Left cardiac atrium (tissue), 4 donors: ENCODE data around the gene TSSC4. TPM values are rescaled to one million over a fixed set of nuclear protein-coding genes. Genes with fewer than 3 reads are reported as not detected.

Experiments used
- ATAC-seq, 2 donors: fragments of 200-7000 bp; cut with Tn5 transposase; one replicate each; pipeline ENCODE4 v1.9.1; 2020; ENCODE audit warnings: mild to moderate bottlenecking in 2 of 2, moderate library complexity in 2 of 2
- DNase-seq: peaks from one replicate; pipeline ENCODE4 v3.0.0-alpha.2; 2020
- intact Hi-C, 2 donors: fragments of 100-400 bp; cut with DNase I; formaldehyde crosslinking; loops; one replicate each; pipeline versions ENCODE4 v1.14.1 to v1.15.1; 2022 to 2023
- total RNA-seq, 2 donors: library from RNA; stranded (reverse); fragmentation: NEBNext Ultra II Directional; extraction: Animal tissue kit (Norgen Biotek cat#: 25700); gene quantifications; one replicate each; pipeline ENCODE4 v1.2.1, GENCODE V29; 2021
- donor health status: DM: no; HTN: yes; CAD: no.
- donor health status: DM: no; HTN: yes; CAD: no; lungs with severe emphysema.
- donor health status: DM: yes; HTN: yes; CAD: no.
- donor health status: Dilated cardiomyopathy.

The TSSC4 gene
- total RNA-seq, 2 donors from 2014 or later, result 34.9 to 45.7 TPM

GRCh38 chr11:2421996-2422395 is 21.4 kb downstream of the TSSC4 start:
- intact Hi-C loops, result loop anchor here in 1 of 2 donors (2.0 kb wide), 1 partner anchor 223 kb away; no protein-coding TSS in a partner anchor
- no peak for ATAC-seq
- DNase-seq, result no peak

- ATAC-seq (no peak), DNase-seq (no peak)
- intact Hi-C loops, result no loop called here
Measured at GRCh38 chr11:2422461-2423156, 22.1 kb downstream of the TSSC4 start.

DNA sequence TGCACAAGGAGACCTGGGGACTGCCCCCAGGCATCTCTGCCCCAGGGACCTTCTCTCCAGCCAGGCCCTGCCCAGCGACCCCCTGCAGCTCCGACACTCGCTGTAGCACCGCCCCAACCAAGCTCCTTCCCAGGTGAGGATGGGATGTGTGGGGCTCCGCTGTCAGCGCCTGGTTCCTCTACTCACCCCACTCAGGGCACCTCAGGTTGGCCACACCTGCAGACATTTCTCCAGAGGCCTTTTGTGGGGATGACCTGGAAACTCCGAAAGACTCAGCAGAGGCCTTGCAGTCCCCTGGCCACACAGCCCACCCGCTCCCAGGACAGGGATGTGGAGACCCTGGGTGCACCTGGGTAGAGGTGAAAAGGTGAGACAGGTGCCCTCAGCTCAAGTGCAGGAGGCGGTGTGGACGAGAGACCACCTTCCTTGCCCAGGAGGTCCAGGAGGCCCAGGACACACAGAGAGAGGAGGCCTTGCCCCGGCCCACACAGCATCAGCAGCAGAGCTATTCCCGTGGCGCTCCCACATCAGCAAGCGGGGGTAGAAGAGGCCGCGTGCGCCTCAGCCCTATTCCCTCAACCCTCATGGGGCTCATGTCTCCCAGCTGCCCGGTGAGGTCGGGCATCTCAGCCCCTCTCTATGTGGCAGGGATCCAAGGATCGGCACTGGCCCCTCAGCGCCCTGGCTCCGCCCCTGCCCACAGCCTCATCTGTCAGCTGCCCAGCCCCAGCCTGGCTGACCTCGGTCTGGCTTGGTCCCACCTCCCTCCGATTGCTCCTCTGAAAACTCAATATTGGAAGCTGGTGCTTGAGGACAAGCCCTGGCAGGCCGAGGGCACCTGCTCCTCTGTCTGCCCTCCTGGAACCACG is 22.8 kb downstream of the TSSC4 start:
- no peak for DNase-seq
- no peak for ATAC-seq
- intact Hi-C loops, result no loop called here

- DNase-seq (no peak), ATAC-seq (no peak)
- intact Hi-C loops, result no loop called here
Measured at GRCh38 chr11:2424811-2425495, 24.4 kb downstream of the TSSC4 start.

DNA sequence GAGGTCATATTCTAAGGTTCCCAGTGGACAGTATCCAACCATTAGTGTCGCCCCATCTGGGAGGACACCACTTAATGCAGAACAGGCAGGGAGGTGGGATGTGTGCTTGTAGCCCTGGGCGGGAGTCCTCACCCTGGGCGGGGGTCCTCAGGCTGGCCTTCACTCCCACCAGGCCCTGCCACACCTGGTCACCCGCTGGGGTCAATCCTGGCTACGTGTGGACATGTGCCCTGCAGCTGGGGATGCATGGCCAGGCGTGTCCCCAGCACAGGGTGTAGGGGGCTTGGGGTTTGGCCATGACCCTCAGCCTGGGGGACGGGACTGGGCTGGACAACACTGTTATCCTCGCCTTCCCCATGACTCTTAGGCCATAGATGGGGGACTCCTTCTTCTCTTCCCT is 25.0 kb downstream of the TSSC4 start:
- DNase-seq (no peak), ATAC-seq (no peak)
- intact Hi-C loops, result no loop called here

GRCh38 chr11:2426221-2426620 is 25.7 kb downstream of the TSSC4 start:
- ATAC-seq (no peak), DNase-seq (no peak)
- intact Hi-C loops, result loop anchor here in 1 of 2 donors (2.0 kb wide), 1 partner anchor 463 kb away; no protein-coding TSS in a partner anchor

DNA sequence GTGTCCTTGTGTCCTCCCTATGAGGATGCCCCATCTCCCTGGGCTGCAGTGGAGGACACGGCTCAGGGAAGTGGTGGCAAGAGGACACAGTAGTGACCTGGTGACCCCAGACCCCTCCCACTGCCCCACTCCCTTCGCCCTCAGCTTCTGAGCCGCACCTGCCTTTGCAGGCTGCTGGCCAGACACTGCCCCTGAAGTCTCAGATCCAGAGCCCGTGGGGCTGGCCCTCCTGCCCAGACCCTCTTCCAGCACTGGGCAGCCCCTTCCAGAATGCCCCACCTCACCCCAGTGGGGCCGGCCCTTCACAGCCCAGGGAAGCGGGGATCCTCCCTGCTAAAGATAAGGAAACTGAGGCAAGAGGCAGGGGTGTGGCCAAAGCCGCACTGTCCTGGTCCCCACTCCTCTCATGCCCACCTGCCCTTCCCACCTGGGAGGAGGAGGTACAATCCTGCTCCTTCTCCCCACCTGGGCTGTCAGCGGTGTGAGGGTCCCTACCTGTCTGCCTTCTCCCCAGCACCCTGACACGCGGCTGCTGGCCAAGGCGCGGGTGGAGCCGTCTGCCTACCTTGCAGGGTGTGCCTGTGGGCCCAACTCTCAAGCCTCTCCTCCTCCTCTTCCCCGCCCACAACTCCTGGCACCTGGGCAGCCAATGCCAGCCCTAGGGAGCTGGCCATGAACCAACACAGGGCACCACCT is 26.4 kb downstream of the TSSC4 start:
- intact Hi-C loops, result loop anchor here in 1 of 2 donors (2.0 kb wide), 1 partner anchor 462 kb away; no protein-coding TSS in a partner anchor
- no peak for DNase-seq
- no peak for ATAC-seq

DNA sequence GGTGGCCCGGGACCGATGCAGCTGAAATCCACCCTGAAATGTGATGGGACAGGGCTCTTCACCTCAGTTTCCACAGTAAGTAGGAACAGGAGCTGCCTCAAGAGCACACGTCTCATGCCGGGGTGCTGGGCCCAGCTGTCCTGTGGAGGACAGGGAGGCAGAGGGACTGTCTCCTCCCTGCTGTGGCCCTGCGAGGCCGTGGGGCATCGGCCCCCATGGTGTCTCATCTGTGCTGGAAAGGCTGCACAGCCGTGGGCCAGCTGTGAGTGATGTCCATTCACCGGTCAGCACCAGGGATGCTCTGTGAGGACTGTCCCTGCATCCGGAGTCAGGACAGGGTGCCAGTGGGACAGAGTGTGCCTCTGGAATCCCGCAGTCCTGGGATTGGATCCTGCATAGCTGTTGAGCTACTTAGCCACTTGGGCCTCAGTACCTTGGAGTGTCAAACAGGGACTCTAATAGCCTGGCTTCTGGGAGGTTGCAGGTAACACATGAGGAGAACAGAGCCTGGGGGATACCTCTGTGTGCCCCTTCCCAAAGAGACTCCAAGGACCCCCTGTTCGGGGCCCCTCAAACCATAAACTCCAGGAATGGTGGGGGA is 27.3 kb downstream of the TSSC4 start:
- DNase-seq (no peak), ATAC-seq (peak in 1 of 2 donors; percentile 5)
- intact Hi-C loops, result loop anchor here (1.0 to 2.0 kb wide), 3 partner anchors 103 to 461 kb away; no protein-coding TSS in a partner anchor

DNA sequence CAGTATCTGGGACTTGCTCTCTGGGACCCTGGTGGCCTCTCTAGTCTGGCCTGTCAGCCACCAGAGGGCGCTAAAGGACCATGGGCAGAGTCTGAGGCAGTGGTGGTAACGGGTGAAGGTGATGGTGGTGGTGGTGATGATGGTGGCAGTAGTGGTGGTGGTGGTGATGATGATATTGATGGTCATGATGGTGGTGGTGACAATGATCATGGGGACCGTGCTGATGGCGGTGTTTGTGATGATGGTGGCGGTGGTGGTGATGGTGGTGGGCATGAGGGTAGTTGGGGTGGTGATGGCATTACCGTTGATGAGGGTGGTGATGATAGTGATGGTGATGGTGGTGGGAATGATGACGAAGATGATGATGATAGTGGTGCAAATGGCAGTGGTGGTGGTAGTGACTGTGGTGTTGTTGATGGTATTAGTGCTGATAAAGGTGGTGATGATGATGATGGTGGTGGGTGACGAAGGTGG is 27.8 kb downstream of the TSSC4 start:
- ATAC-seq (peak; percentile 77 to 90), DNase-seq (peak; percentile 76)
- intact Hi-C loops, result loop anchor here (1.0 to 2.0 kb wide), 2 partner anchors 103 to 458 kb away; no protein-coding TSS in a partner anchor

GRCh38 chr11:2431395-2431794 is 30.8 kb downstream of the TSSC4 start:
- intact Hi-C loops, result no loop called here
- no peak for DNase-seq
- ATAC-seq, result no peak

GRCh38 chr11:2432171-2432621 is 31.6 kb downstream of the TSSC4 start:
- ATAC-seq (no peak), DNase-seq (no peak)
- intact Hi-C loops, result no loop called here

DNA sequence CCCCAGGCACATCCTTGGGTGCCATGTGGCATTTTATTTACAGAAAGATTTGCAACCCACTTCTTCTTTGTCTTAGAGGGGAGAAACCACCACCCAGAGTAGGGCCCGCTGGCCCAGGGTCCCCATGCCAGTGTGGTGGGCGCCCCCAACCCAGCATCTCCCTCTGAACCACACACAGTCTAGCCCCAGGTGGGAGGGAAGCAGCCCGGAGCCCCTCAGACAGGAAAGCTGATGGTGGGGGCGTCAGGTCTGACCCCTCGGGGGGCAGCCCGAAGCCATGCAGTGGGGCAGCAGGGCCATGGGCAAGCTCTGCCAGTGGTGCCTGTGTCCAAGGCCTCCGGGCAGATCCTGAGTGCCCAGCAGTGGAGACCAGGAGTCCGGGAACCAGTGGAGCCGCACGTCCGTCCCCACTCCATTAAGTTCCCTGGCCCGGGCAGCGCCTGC is 32.1 kb downstream of the TSSC4 start:
- intact Hi-C loops, result no loop called here
- DNase-seq (no peak), ATAC-seq (no peak)

DNA sequence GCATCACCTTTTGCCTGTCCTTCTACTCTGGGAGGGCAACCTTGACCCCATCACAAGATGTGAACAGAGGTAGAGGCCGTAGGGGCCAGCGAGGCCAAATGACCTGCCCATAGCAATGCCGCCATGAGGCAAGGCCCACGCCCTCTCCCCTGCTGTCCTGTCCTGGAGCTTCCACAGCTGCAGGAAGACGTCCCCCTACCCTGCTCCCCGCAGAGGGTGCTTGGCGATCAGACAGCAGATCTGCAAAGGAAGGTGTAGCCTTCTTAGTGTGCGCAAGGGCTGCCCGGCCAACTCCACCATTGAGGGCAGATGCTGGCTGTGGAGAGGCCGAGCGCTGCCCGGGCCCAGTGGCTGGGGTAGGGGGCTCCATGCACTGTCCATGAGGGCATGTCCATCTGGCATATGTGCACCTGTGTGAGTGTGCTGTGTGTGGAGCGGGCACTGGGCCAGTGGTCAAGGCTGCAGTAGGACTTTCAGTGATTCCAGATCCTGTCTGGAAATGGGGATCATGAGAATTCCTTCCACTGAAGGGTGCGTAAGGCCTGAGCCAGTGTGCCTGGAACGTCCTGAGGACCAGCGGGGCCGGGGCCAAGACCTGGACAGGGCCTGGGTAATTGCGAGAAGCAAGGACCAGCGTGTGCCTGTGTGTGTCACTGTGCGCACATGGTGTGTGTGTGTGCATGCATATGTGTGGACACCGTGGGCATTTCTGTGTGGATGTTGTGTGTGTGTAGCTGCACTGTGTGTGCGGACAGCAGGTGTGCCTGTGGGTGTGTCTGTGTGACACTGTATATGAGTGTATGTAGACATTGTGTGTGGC is 32.8 kb downstream of the TSSC4 start:
- intact Hi-C loops, result no loop called here
- DNase-seq, result no peak
- no peak for ATAC-seq

DNA sequence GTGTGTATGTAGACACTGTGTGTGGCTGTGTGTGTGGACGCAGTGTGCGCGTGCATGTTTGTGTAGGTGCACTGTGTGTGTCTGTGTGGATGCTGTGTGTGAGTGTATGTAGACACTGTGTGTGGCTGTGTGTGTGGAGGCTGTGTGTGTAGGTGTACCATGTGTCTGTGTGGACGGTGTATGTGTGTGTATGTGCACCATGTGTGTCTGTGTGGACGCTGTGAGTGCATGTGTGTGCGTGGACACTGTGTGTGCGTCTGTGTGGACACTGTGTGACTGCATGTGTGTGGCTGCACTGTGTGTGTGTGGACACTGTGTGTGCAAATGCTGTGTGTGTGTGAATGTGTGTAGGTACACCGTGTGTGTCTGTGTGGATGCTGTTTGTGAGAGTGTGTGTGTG is 33.5 kb downstream of the TSSC4 start:
- ATAC-seq (no peak), DNase-seq (no peak)
- intact Hi-C loops, result no loop called here

GRCh38 chr11:2434506-2435255 is 34.1 kb downstream of the TSSC4 start:
- intact Hi-C loops, result no loop called here
- ATAC-seq, result no peak
- DNase-seq, result no peak

DNA sequence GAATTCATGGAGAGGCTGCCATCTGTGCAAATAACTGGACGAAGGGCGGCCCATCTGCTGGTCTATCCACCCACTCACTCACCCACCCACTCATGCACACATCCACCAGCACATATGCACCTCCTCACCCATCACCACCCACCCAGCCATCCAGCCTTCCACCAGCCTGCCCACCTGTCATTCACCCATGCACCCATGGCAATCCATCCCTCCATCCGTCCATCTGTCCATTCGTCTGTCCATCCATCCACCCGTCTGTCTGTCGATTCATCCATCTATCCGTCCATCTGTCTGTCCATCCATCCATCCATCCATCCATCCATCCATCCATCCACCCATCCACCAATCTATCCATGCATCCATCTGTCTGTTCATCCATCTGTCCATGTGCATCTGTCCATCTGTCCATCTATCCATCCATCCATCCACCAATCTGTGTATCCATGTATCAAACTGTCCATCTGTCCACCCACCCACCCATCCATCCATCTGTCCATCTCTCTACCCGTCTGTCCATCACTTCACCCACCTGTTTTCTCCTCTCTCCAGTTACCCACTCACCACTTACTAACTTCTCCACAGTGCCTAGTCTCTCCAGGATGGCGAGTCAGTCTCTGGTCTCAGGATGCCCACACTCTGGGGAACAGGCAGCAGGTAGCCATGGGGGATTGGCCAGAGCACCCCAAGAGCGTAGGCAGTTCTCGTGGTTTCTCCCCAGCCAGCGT is 34.9 kb downstream of the TSSC4 start:
- DNase-seq, result no peak
- intact Hi-C loops, result no loop called here

More for the DNA sequence above, 34.9 kb downstream of the TSSC4 start:
- no peak for ATAC-seq
